Fibroblast of pulmonary artery (primary cell): ENCODE measurements around the gene MYOG.

Experiments
- DNase-seq: peaks from one replicate; pipeline ENCODE4 v3.0.0-alpha.2; 2010; ENCODE audit warnings: low read depth
- H3K4me3 ChIP-seq: replicated peaks from 2 replicates; pipeline ENCODE4 v1.5.1; 2011; ENCODE audit warnings: low read depth, mild to moderate bottlenecking, control low read depth, low read length, moderate library complexity
- TF ChIP-seq, protein P1 (sequence below): IDR thresholded peaks from 2 replicates; pipeline ENCODE4 v1.5.1; 2011; ENCODE audit warnings: mild to moderate bottlenecking, control low read depth, low read length, inconsistent platforms; ENCODE audit errors: missing control alignments

MYOG gene

DNA sequence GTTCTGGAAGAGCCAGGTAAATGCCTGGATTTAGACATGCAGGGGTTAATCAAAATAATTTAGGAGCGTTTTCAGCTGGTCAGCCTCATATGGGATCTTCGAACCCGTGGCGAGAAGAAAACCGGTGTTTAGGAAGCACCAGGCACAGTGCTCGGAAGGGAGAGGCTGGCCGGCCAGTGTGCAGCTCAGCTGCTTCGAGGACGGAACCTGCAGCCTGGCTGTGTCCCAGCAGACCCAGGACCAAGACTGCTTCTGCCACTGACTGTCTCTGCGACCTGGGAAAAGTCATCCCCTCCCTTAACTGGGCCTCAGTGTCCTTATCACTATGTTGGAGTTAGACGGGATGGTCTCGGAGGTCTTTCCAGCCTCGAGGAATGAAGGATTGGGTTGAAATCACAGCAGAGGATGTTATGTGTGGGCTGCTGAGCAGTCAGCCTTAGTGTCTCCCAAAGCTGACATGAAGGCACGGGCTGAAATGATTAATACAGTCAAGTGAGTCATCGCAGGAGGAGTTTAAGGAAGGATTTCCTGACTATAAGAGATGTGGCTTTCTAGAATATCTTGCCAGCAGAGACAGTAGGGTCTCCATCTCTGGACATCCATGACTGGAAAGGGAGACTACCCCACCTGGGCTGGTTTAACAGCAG is 38.7 kb downstream of the MYOG start:
- DNase-seq, result peak; percentile 80
- no peak overlapping the region for H3K4me3 ChIP-seq
- TF ChIP-seq, protein P1, sequence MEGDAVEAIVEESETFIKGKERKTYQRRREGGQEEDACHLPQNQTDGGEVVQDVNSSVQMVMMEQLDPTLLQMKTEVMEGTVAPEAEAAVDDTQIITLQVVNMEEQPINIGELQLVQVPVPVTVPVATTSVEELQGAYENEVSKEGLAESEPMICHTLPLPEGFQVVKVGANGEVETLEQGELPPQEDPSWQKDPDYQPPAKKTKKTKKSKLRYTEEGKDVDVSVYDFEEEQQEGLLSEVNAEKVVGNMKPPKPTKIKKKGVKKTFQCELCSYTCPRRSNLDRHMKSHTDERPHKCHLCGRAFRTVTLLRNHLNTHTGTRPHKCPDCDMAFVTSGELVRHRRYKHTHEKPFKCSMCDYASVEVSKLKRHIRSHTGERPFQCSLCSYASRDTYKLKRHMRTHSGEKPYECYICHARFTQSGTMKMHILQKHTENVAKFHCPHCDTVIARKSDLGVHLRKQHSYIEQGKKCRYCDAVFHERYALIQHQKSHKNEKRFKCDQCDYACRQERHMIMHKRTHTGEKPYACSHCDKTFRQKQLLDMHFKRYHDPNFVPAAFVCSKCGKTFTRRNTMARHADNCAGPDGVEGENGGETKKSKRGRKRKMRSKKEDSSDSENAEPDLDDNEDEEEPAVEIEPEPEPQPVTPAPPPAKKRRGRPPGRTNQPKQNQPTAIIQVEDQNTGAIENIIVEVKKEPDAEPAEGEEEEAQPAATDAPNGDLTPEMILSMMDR, result no peak

DNA sequence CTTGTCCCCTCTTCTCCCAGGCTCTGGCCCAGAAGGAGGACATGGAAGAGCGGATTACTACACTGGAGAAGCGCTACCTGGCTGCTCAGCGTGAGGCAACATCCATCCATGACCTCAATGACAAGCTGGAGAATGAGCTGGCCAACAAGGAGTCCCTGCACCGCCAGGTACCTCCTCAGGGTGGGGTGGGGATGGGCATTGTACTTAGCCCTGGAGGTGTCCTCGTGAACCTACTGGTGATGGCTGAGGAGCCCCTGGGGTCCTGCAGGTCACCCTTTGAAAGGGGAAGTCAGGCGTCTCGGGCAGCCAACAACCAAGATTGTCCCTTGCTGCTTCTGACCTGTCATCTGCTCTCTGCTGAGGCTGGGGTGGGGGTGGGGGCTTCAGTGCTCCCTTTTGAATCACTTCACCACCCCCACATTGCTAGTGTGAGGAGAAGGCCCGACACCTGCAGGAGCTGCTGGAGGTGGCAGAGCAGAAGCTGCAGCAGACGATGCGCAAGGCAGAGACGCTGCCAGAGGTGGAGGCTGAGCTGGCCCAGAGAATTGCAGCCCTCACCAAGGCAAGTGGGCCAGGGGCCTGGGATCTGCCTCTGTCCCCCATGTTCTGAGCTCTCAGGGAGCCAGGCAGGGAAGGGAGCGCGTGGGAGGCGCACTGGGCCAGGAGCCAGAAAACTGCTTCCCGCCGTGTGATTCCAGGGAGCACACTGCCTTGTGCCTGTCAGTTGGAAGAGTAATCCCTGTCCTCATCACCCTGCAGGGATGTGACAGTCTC is 39.8 kb downstream of the MYOG start:
- TF ChIP-seq, protein P1, result no peak
- H3K4me3 ChIP-seq, result no peak overlapping the region
- DNase-seq, result peak; percentile 37

DNA sequence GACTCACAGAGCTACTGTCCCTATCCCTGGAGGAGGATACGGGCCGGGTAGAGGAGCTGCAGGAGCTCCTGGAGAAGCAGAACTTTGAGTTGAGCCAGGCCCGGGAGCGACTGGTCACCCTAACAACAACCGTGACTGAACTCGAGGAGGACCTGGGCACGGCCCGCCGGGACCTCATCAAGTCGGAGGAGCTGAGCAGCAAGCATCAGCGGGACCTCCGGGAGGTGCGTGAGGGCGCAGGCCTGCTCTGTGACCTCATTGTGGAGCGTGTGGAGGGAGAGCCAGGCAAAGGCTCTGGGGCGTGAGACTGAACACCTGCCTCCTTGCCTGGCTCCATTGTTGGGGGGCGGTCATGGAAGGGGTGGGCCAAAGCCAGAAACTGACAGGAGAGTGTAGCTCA is 40.5 kb downstream of the MYOG start:
- no peak overlapping the region for H3K4me3 ChIP-seq
- TF ChIP-seq, protein P1, result no peak
- DNase-seq, result no peak

DNA sequence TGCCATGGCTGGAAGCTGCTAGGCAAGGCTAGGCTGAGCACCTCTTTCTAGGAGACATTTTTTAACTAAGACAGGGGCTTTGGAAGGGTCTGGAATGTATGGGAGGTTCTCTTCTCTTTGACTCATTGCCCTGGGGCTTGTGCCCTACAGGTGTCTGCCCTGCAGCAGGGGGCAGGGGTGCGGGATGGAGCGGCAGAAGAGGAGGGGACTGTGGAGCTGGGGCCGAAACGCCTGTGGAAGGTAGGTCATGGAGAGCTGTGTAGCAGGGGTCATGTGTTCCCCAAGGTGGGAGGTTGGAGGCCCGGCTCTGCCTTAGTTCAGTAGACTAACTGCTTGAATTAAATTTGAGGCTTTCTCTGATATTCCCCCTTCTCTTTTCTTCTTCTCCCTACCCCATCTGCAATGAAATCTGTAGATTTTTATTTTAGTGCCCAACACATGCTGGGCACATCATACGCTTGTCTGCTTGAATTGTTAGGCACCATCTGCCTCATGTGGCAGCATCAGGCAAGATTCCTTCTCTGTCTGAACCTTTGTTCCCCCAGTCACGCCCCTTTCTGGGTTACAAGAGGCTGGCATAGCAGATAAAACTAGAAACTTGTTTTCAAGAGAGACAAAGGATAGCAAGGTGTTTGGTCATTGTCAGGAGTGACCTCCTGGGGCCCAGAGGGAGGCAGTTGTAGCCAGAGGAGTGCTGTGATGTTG is 41.1 kb downstream of the MYOG start:
- H3K4me3 ChIP-seq, result no peak overlapping the region
- no peak for DNase-seq
- TF ChIP-seq, protein P1, result no peak

DNA sequence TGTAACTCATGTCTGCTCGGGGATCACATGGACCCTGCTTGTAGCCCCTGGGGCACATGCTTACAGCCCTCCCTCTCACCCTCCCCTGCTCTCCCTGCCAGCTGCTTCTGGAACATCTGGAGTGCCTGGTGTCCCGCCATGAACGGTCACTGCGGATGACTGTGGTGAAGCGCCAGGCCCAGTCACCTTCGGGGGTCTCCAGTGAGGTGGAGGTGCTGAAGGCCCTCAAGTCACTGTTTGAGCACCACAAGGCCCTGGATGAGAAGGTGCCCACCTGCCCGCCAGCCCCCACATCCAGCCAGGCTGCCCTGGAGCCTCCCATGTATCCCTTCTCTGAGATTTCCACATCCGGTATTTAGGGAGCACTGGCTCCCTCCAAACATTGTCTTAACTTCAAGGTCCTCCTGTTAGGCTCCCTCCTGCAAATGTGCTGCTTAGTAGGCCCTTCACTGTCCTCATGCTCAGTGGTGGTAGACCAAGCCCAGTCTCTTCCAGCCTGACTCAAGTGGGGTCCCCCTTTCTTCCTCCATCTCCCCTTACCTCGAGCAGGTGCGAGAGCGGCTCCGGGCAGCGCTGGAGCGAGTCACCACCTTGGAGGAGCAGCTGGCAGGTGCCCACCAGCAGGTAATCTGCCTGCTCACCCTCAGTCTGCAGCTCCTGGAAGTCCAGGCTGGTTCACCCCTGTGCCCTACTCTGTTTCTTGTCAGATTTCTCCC is 41.8 kb downstream of the MYOG start:
- no peak overlapping the region for H3K4me3 ChIP-seq
- no peak for DNase-seq
- TF ChIP-seq, protein P1, result no peak

DNA sequence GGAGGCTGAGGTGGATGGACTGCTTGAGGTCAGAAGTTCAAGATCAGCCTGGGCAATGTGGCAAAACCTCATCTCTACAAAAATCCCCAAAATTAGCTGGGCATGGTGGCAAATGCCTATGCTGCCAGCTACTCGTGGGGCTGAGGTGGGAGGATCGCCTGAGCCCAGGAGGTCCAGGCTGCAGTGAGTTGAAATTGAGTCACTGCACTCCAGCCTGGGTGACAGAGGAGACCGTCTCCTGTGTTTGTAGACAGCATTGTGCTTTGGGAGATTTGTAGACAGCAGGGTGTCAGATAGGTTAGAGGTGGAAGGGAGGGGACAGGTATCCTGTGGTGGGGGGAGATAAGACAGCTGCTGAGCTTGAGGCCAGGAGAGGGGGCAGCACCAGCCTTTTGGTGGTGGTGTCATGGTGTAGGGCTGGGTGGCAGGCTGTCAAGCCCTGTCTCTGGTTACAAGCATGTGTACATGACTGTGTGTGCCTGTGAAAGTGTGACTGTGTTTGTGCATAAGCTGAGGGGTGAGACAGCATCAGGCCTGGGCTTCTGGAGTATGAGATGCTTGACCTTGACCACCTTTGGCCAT is 44.4 kb downstream of the MYOG start:
- H3K4me3 ChIP-seq, result no peak overlapping the region
- TF ChIP-seq, protein P1, result no peak
- DNase-seq, result no peak
